Measurements from ENCODE around the gene SDCCAG8. TPM values are rescaled to one million over a fixed set of nuclear protein-coding genes. Genes with fewer than 3 reads are reported as not detected.

The SDCCAG8 gene
- total and polyA plus RNA-seq, 10 donors = 14.8 to 79.3 (median 46.5) TPM

DNA sequence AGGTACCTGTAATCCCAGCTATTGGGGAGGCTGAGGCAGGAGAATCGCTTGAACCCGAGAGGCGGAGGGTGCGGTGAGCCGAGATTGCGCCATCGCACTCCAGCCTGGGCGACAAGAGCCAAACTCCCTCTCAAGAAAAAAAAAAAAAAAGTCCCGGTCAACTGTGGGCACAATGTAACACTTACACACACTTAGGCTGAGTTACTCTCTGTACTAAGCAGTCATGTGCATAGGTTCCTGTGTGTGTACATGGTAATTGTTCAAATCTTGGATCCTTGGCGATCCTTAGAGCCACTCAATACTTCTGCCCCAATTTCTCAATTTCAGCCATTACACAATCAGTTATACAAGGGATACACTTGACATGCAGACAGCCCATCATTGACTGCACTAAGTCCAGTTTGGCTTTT is 11.6 kb downstream of the SDCCAG8 start:
- 50 to 80% (median 70%) methylated on average over 10 of the region's 10 CpGs for whole genome bisulfite sequencing, 5 donors
- intact Hi-C loops (cut with DNase I; ENCODE audit: low total_unique reads) = no loop called here
- DNase-seq = no peak
- TF ChIP-seq POLR2AphosphoS5 (IDR thresholded peaks at IDR 0.05) (no peak), POLR2A (IDR thresholded peaks at IDR 0.05) (no peak)
- TF ChIP-seq, protein P1, sequence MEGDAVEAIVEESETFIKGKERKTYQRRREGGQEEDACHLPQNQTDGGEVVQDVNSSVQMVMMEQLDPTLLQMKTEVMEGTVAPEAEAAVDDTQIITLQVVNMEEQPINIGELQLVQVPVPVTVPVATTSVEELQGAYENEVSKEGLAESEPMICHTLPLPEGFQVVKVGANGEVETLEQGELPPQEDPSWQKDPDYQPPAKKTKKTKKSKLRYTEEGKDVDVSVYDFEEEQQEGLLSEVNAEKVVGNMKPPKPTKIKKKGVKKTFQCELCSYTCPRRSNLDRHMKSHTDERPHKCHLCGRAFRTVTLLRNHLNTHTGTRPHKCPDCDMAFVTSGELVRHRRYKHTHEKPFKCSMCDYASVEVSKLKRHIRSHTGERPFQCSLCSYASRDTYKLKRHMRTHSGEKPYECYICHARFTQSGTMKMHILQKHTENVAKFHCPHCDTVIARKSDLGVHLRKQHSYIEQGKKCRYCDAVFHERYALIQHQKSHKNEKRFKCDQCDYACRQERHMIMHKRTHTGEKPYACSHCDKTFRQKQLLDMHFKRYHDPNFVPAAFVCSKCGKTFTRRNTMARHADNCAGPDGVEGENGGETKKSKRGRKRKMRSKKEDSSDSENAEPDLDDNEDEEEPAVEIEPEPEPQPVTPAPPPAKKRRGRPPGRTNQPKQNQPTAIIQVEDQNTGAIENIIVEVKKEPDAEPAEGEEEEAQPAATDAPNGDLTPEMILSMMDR (IDR thresholded peaks at IDR 0.05 in 8 of 11, conservative IDR thresholded peaks at IDR 0.05 in 3 of 11) = no peak
- Histone ChIP-seq H3K27me3 (replicated peaks in 1 of 7) (no peaks in the 10 kb centered on the region), H3K9me3 (no peaks in the 10 kb centered on the region), H3K4me1 (peaks cover 14 to 76% (median 44%) of the 10 kb centered on the region in 6 donors), H3K36me3 (peaks cover 0 to 25% (median 10%) of the 10 kb centered on the region in 6 donors), H3K27ac (peak overlapping the region in 7 of 8 donors; percentile 59 to 89 (median 82)), H3K4me3 (peak overlapping the region in 1 of 8 donors; percentile 41)

DNA sequence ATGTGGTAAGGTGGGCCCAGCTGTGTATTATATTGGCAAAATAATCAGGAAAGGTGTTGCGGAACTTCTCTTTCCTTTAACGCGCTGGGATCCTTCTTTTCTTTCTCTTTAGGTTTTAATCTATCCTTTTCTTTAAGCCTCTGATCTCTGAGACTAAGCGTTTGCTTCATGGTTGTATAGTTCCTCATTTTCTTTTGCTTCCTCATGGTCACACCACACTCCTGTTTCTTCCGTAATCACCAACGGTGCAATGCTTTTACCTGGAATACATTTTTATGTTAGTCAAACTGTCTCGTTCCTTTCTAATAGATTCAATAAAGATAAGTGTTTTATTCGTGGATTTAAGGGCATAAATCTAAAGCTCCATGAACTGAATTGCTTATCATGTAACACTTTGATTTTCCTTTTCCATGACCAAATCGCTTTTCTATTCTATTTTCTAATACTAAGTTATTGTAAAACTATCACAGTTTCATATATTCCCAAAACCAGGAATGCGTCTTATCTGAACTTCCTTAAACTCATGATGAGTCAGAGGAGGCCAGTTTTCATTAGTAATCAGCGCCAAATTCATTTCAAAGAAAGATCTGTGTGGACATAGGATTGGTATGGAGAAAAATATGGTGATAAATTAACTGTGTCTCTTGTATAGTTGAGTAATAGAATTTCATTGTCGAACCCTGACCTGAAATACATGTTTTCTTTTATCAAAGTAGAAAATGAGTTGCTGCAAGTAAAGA is 12.2 kb downstream of the SDCCAG8 start:
- H3K4me3 ChIP-seq = peak overlapping the region in 1 of 8 donors; percentile 41
- TF ChIP-seq POLR2AphosphoS5 (IDR thresholded peaks at IDR 0.05) = no peak
- TF ChIP-seq POLR2A (IDR thresholded peaks at IDR 0.05) = no peak
- TF ChIP-seq, protein P1 (IDR thresholded peaks at IDR 0.05 in 8 of 11, conservative IDR thresholded peaks at IDR 0.05 in 3 of 11) = no peak
- peaks cover 0 to 28% (median 11%) of the 10 kb centered on the region in 6 donors for H3K36me3 ChIP-seq
- WGBS, 5 donors = 38 to 63% (median 51%) methylated on average over 12 of the region's 12 CpGs
- DNase-seq = no peak
- peak overlapping the region in 7 of 8 donors; percentile 59 to 89 (median 82) for H3K27ac ChIP-seq
- no peaks in the 10 kb centered on the region for H3K9me3 ChIP-seq
- no peaks in the 10 kb centered on the region for H3K27me3 ChIP-seq (replicated peaks in 1 of 7)
- intact Hi-C loops (cut with DNase I; ENCODE audit: low total_unique reads) = no loop called here
- H3K4me1 ChIP-seq = peaks cover 14 to 76% (median 44%) of the 10 kb centered on the region in 6 donors

DNA sequence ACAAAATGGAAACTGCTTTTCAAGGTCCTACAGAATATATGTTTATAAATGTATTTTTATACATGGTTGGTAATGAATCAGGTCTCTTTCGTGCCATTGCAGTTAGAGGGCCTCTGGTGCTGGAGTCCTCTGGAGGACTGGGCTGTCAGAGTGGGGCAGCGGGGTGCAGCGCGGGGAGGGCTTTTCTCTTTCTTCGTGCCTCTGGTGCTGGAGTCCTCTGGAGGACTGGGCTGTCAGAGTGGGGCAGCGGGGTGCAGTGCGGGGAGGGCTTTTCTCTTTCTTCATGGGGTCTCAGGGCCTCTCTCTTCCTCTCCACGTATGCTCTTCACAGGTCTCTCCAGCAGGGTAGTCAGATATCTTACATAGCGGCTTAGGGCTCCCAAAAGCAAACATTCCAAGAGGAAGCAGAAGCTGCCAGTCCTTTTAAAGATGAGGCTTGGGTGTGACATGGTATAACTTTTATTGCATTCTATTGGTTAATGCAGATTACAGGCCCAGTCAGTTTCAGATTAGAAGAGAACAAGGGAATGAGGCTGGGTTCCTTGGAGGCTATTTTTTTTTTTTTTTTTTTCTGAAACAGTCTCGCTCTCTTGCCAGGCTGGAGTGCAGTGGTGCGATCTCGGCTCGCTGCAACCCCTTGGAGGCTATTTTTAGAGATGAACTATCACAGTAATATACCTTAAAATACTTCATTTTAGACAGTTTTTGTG is 13.1 kb downstream of the SDCCAG8 start:
- WGBS, 5 donors = 80 to 86% (median 84%) methylated on average over 12 to 13 of the region's 13 CpGs
- Histone ChIP-seq H3K4me3 (peak overlapping the region in 1 of 8 donors; percentile 46), H3K27me3 (replicated peaks in 1 of 7) (no peaks in the 10 kb centered on the region), H3K4me1 (peaks cover 14 to 70% (median 43%) of the 10 kb centered on the region in 6 donors), H3K27ac (peak overlapping the region in 5 of 8 donors; percentile 38 to 89 (median 82)), H3K9me3 (no peaks in the 10 kb centered on the region), H3K36me3 (peaks cover 0 to 36% (median 18%) of the 10 kb centered on the region in 6 donors)
- no peak for TF ChIP-seq POLR2AphosphoS5 (IDR thresholded peaks at IDR 0.05)
- intact Hi-C loops (cut with DNase I; ENCODE audit: low total_unique reads) = no loop called here
- DNase-seq = no peak

DNA sequence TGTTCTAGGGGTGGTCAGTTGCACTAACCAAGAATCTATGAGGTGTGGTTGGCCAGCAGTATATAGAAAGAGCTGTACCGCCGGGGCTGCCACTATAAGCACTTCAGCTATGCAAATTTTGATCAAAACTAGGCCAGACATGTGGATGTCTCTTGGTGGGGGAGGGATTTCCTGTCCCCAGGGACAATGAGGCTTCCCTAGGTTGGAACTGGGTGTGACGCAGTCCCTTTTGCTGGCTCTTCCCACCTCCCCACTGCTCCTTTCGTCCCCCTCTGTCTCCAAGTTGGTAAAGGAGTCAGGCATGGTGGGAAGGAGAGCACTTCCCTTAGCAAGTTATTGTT is 13.6 kb downstream of the SDCCAG8 start:
- TF ChIP-seq POLR2A (IDR thresholded peaks at IDR 0.05) (no peak), POLR2AphosphoS5 (IDR thresholded peaks at IDR 0.05) (no peak)
- TF ChIP-seq, protein P1 (IDR thresholded peaks at IDR 0.05 in 8 of 11, conservative IDR thresholded peaks at IDR 0.05 in 3 of 11) = no peak
- peak overlapping the region in 1 of 8 donors; percentile 46 for H3K4me3 ChIP-seq
- H3K36me3 ChIP-seq = peaks cover 0 to 42% (median 21%) of the 10 kb centered on the region in 6 donors
- DNase-seq = no peak
- intact Hi-C loops (cut with DNase I; ENCODE audit: low total_unique reads) = no loop called here
- 73 to 90% (median 74%) methylated on average over 4 of the region's 4 CpGs for WGBS, 5 donors
- H3K9me3 ChIP-seq = no peaks in the 10 kb centered on the region
- H3K27ac ChIP-seq = peak overlapping the region in 3 of 8 donors; percentile 38 to 89 (median 84)
- H3K27me3 ChIP-seq (replicated peaks in 1 of 7) = no peaks in the 10 kb centered on the region
- peaks cover 11 to 65% (median 40%) of the 10 kb centered on the region in 6 donors for H3K4me1 ChIP-seq

All from spleen (tissue), 11 donors.